Measurements from ENCODE around the gene CMTM5. TPM values are rescaled to one million over a fixed set of nuclear protein-coding genes. Genes with fewer than 3 reads are reported as not detected.

CMTM5 gene
- total and polyA plus RNA-seq, 8 donors: 0.71 to 4.1 (median 2.7) TPM

- H3K4me3 ChIP-seq: no peak overlapping the region
- TF ChIP-seq, protein P1, sequence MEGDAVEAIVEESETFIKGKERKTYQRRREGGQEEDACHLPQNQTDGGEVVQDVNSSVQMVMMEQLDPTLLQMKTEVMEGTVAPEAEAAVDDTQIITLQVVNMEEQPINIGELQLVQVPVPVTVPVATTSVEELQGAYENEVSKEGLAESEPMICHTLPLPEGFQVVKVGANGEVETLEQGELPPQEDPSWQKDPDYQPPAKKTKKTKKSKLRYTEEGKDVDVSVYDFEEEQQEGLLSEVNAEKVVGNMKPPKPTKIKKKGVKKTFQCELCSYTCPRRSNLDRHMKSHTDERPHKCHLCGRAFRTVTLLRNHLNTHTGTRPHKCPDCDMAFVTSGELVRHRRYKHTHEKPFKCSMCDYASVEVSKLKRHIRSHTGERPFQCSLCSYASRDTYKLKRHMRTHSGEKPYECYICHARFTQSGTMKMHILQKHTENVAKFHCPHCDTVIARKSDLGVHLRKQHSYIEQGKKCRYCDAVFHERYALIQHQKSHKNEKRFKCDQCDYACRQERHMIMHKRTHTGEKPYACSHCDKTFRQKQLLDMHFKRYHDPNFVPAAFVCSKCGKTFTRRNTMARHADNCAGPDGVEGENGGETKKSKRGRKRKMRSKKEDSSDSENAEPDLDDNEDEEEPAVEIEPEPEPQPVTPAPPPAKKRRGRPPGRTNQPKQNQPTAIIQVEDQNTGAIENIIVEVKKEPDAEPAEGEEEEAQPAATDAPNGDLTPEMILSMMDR (IDR thresholded peaks at IDR 0.05): no peak
- H3K27me3 ChIP-seq: peaks cover 0 to 30% of the 10 kb centered on the region in 2 donors
- peak in 1 of 4 donors; percentile 65 for DNase-seq
- intact Hi-C loops (cut with DNase I): no loop called here
- H3K27ac ChIP-seq: no peak overlapping the region
- no peaks in the 10 kb centered on the region for H3K9me3 ChIP-seq
- ATAC-seq: no peak
- peaks cover 0 to 6% of the 10 kb centered on the region in 2 donors for H3K36me3 ChIP-seq
- H3K4me1 ChIP-seq: peaks cover 0 to 6% of the 10 kb centered on the region in 2 donors
These were observed 19.6 kb upstream of the CMTM5 start for GRCh38 chr14:23357261-23357660.

DNA sequence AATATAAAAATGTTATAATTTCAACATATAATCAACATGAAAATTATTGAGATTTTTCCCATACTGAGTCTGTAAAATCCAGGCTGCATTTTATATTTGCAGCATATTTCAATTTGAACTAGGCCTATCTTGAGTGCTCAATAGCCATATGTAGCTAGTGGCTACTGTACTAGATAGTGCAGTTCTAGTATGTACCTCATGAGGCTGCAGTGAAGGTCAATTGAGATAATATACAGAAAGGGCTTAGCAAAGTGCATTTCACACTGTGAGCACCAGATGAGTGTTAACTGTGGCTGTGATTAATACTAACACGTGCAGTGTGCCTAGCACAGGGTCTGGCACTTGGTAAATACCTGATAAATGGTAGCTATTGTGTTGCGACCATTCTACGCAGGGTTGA, 18.8 kb upstream of the CMTM5 start:
- H3K36me3 ChIP-seq: peaks cover 0 to 6% of the 10 kb centered on the region in 2 donors
- intact Hi-C loops (cut with DNase I): no loop called here

GRCh38 chr14:23358553-23359166, 18.2 kb upstream of the CMTM5 start:
- Histone ChIP-seq H3K4me1 (no peaks in the 10 kb centered on the region), H3K27me3 (peaks cover 0 to 30% of the 10 kb centered on the region in 2 donors), H3K4me3 (no peak overlapping the region), H3K27ac (no peak overlapping the region), H3K36me3 (peaks cover 0 to 6% of the 10 kb centered on the region in 2 donors), H3K9me3 (no peaks in the 10 kb centered on the region)
- TF ChIP-seq, protein P1 (IDR thresholded peaks at IDR 0.05): no peak
- DNase-seq (peak in 1 of 4 donors; percentile 72), ATAC-seq (no peak)
- intact Hi-C loops (cut with DNase I): no loop called here

More for the DNA sequence above, 18.8 kb upstream of the CMTM5 start:
- ATAC-seq (no peak), DNase-seq (no peak)
- Histone ChIP-seq H3K9me3 (no peaks in the 10 kb centered on the region), H3K27ac (no peak overlapping the region), H3K4me1 (no peaks in the 10 kb centered on the region), H3K4me3 (no peak overlapping the region), H3K27me3 (peaks cover 0 to 30% of the 10 kb centered on the region in 2 donors)
- TF ChIP-seq, protein P1 (IDR thresholded peaks at IDR 0.05): no peak

DNA sequence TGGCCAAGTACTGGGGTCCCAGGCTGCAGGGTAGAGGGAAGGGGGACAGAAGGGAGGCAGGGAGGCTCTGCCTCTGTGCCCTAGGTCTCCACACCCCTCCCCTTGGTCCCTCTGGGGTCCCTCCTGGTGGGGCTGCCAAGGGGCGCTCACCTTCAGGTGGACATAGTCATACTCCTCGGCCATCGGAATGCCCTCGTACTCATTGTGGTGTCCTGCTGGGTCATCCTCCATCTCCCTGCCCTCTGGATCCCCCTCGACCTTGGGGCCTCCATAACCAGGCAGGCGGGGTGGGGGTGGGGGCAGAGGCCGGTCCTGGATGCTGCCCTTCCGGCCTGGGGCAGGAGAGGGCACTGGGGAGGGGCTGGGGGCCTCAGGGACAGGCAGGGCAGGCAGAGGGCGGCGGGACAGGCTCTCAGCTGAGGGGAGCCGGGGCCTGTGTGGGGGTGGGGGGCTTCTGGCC, 17.6 kb upstream of the CMTM5 start:
- intact Hi-C loops (cut with DNase I): no loop called here
- H3K4me3 ChIP-seq: no peak overlapping the region
- no peak overlapping the region for H3K27ac ChIP-seq
- no peaks in the 10 kb centered on the region for H3K9me3 ChIP-seq
- no peaks in the 10 kb centered on the region for H3K4me1 ChIP-seq
- H3K36me3 ChIP-seq: peaks cover 0 to 6% of the 10 kb centered on the region in 2 donors
- H3K27me3 ChIP-seq: peaks cover 0 to 30% of the 10 kb centered on the region in 2 donors
- DNase-seq: no peak
- ATAC-seq: no peak
- TF ChIP-seq, protein P1 (IDR thresholded peaks at IDR 0.05): no peak

DNA sequence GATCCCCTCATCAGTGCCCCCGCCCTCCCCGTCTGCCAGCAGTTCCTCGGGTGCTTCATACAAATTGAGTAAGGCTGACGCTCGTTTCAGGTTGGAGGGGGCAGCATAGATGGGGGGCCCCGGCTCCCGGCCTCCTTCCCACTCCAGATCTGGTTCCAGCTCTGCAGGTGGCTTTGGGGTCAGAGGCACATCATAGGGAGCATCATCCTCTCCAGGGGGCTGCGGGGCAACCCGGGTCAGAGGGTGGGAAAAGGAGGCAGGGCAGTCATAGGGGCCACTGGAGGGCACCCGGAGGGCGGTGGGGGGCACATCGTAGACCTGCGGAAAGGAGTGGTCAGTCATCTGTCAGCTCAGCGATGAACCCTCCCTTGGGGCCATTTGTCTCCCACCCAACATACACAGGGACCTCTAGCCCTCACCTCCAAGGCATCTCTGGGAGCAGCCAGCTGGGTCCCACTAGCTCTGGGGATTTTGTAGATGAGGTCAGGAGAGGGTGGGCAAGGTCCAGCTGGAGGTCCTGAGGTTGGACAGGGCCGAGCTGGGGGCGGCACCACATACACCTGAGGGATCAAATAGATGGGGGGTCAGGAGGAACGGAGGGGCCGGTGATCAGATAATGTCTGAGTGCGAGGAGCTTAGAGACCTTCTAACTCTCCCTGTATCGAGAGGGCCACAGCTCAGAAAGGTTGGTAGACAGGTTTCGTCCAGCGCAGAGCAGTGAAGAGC, 17.0 kb upstream of the CMTM5 start:
- TF ChIP-seq, protein P1 (IDR thresholded peaks at IDR 0.05): no peak
- H3K36me3 ChIP-seq: peaks cover 0 to 6% of the 10 kb centered on the region in 2 donors
- no peaks in the 10 kb centered on the region for H3K9me3 ChIP-seq
- no peak overlapping the region for H3K4me3 ChIP-seq
- peaks cover 4 to 30% of the 10 kb centered on the region in 2 donors for H3K27me3 ChIP-seq
- no peak for DNase-seq
- H3K4me1 ChIP-seq: no peaks in the 10 kb centered on the region
- intact Hi-C loops (cut with DNase I): no loop called here
- H3K27ac ChIP-seq: no peak overlapping the region
- no peak for ATAC-seq

Measured in left lung (tissue), 10 donors.